Activated CD4-positive, alpha-beta T cell treated with anti-CD3 and anti-CD28 coated beads, Interleukin-2, Interleukin-4, amounts not matched to agents 100 ng/mL and 50 ng/mL, durations not matched to agents 16 hours and 8 hours (primary cell): Measurements from ENCODE around the gene CD84.
"Not testable (repeated sequence)": the region's sequence is repeated elsewhere in the genome, so short reads cannot be mapped to it uniquely, and the experiment has no call there.

Experiments used
- DNase-seq: peaks from one replicate; pipeline ENCODE4 v3.0.0-alpha.2; 2020; ENCODE audit warnings: low spot score

Gene CD84

DNA sequence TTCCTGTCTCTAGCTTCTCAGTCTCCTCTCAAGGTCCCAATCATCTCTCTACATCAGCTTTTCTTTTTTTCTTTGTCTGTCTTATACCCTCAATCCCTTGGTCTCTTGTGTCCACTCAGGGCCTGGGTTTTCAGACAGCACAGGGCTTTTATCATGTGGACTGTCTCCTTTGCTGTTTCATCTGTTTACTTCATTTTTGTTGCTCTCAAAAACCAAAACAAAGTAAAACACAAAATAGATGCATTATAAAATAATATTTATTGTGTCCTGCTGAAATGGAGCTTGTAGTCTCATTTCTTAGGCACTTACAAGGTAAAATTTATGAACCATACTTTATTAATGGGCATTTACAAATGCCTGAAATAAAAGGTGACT is 38.5 kb downstream of the CD84 start:
- no peak for DNase-seq

- peak; percentile 71 for DNase-seq
Measured at GRCh38 chr1:160539990-160540858, 39.1 kb downstream of the CD84 start.

DNA sequence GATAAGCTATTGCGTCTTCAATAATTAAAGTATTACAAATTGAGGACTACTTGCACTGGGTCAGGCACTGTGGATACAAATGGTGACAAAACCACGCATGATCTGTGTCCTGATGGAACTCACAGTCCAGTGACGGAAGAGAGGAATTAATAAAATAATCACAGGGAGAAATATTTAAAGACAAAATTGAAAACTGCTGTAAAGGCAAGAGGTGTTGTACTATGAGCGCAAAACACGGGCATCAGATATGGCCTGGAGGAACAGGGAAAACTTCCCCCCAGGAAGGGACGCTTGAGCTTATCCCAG is 39.7 kb downstream of the CD84 start:
- DNase-seq, result no peak

GRCh38 chr1:160538985-160539651 is 40.2 kb downstream of the CD84 start:
- DNase-seq, result no peak

DNA sequence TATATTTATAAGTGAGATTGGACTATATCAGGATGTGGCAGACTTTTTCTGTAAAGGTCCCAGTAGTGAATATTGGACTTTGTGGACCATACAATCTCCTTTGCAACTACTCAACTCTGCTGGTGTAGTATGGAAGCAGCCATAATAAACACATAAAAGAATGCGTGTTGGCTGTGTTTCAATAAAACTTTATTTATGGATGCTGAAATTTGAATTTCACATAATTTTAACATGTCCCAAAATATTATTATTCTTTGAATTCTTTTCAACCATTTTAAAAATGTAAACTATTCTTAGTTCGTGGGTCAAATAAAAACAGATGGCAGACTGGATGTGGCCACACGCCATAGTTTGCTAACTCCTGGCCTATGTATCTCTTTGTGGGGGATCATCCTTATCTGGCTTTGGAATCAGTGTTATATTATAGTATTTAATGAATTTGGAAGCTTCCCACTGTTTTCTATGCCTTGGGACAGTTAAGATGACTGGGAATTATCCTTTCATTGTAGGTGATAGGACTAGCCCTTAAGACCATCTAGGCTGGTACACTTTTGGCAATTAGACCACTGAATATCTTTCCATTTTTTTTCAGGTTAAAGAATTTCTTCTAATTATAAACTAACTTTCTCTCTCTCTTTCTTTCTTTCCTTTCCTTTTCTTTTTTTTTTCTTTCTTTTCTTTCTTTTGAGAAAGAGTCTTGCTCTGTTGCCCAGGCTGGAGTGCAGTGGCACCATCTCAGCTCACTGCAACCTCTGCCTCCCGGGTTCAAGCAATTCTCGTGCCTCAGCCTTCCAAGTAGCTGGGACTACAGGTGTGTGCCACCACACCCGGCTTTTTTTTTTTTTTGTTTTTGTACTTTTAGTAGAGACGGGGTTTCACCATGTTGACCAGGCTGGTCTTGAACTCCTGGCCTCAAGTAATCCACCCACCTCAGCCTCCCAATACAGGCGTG is 41.3 kb downstream of the CD84 start:
- no peak for DNase-seq

- DNase-seq, result no peak
Measured at GRCh38 chr1:160534823-160535605, 44.3 kb downstream of the CD84 start.

DNA sequence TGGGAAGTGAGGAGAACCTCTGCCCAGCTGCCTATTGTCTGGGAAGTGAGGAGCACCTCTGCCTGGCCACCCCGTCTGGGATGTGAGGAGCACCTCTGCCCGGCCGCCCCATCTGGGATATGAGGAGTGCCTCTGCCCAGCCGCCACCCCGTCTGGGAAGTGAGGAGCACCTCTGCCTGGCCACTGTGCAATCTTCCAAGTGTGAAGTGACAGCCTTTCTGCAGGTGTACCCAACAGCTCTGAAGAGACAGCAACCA is 46.8 kb downstream of the CD84 start:
- DNase-seq, result not testable (repeated sequence)

DNA sequence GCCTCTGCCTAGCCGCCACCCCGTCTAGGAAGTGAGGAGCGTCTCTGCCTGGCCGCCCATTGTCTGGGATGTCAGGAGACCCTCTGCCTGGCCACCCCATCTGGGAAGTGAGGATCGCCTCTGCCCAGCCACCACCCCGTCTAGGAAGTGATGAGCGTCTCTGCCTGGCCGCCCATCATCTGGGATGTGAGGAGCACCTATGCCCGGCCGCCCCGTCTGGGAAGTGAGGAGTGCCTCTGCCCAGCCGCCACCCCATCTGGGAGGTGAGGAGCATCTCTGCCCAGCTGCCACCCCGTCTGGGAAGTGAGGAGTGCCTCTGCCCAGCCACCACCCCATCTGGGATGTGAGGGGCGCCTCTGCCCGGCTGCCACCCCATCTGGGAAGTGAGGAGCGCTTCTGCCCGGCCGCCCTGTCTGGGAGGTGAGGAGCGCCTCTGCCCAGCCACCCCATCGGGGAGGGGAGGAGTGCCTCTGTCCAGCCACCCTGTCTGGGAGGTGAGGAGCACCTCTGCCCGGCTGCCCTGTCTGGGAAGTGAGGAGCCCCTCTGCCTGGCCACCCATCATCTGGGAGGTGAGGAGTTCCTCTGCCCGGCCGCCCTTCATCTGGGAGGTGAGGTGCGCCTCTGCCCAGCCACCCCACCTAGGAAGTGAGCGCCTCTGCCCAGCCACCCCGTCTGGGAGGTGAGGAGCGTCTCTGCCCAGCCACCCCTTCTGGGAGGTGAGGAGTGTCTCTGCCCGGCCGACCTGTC is 47.3 kb downstream of the CD84 start:
- not testable (repeated sequence) for DNase-seq

GRCh38 chr1:160529401-160529952 is 49.8 kb downstream of the CD84 start:
- not testable (repeated sequence) for DNase-seq

GRCh38 chr1:160523789-160524188 is 55.5 kb downstream of the CD84 start:
- DNase-seq, result not testable (repeated sequence)

DNA sequence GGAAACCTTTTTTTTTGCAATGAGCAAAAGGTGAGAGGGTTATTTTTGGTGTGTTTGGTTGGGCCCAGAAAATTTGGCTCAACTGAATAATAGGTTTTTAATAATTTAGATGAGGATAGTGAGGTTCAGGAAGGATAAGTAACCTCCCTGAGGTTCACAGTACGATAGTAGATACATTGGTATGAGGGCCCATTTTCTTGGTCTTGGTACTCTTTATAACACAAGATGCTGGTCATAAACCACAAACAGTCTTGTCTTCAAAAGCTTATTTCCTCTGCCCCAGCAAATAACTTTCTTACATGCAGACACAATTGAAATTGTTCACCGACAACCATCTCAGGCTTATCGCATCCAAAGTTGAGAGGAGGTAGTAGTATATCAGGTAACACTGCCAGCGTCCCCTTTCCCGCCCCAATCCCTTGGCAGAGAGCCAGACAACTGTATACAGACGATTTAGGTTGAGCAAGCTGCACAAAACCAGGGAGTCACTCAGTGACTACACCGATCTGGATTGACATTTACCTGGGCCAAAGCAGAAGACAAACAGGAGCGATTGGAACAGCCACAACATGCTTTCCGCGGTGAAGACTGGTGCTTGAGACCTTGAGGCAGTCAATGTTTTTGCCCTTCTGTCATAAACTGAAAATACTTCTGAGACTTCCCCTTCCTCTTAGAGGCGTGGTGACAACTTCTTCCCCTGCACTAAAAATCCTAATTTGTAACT is 56.5 kb downstream of the CD84 start, which contains the start of gene SLAMF6:
TSS of gene SLAMF6 (minus strand) at position 634 of the 724 bp plus-strand sequence. CDS start at position 571, 63 bp downstream.
- DNase-seq, result peak; percentile 55

DNA sequence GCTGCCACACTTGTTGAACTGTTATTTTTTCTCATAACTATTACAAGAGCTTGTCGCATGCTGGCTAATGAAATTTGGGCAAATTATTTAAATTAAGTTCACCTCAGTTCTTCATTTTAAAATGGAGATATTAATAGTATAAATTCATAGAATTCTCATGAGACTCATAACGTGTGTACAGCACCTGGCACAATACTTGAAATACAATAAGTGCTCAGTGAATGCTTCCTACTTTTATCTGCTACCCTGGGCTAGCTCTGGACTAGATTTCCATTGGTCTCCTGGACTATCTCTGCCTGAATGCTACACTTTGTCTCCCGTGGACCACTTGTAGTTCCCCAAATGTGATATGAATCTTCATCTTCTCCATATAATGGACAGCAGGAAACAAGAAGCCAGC is 57.2 kb downstream of the CD84 start:
- DNase-seq, result no peak

DNA sequence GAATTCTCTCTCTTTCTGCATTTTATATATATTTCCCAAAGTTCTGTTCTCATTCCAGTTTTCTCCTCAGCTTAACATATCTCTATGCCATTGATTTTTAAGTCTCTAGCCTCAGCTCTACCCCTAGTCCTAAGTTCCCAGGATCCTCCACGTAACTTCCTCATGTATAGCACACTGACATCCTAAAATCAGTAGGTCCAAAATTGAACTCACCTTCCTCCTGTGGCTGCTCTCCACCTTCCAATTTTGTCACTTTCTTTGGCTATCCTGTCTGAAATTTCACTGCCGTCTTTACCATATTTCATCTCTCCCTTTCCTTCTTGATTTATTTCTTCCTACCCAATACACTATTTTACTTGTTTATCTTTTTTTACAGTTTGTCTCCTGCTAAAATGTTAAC is 57.7 kb downstream of the CD84 start:
- no peak for DNase-seq

- peak; percentile 25 for DNase-seq
Measured at GRCh38 chr1:160520999-160521398, 58.3 kb downstream of the CD84 start.

DNA sequence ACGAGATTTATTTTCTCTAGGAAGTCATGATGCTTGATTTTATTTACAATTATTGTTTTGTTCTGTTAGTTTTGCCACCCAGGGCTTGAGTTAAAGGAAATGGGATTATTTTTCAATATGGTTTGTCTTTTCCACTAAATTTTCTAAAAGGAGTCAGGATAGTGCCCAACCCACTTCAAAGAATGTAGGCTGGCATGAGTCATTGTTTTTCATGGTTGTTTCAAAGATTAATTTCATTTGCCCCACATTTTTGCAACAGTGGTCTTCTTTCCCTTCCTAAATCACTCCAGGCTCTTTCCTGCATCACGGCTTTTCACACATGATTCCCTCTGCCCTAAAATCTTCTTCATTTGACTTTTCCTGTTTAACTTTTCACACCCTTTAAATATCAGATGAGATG is 58.7 kb downstream of the CD84 start:
- no peak for DNase-seq

GRCh38 chr1:160519642-160520435 is 59.5 kb downstream of the CD84 start:
- DNase-seq, result peak; percentile 72

GRCh38 chr1:160517519-160517918 is 61.8 kb downstream of the CD84 start:
- not testable (repeated sequence) for DNase-seq

- DNase-seq, result not testable (repeated sequence)
Measured at GRCh38 chr1:160515908-160516307, 63.4 kb downstream of the CD84 start.

DNA sequence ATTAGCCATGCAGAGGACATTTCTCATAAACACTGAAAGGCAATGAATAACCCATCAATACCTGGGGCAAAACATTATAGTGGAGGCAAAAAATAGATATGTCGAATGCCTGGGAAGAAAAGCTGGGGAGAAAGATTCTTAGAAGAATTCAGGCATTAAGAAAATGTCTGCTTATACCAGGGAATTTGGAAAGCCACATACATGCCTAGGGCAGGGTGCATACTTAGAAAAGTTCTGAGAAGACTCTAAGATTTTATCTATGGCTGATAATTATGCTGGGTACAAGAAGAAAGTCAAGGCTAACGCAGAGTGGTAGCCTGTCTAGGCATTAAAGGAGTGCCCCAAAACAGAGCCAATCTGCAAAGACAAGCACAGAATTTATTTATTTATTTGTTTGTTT is 74.6 kb downstream of the CD84 start:
- no peak for DNase-seq
